SIG-M5 treated with dmso at 0.1 percent for 504 hours (cell line): ENCODE measurements around the gene CNR2.
A peak's percentile ranks its signal among the peaks of the same experiment; 100 is the strongest.
"Not testable (repeated sequence)": the region's sequence is repeated elsewhere in the genome, so short reads cannot be mapped to it uniquely, and the experiment has no call there.

Source experiments
- DNase-seq: peaks from one replicate; lab custom pipeline; 2025; ENCODE audit not compliant: unreplicated experiment; lab: John Stamatoyannopoulos, UW

Gene CNR2

GRCh38 chr1:23837908-23838307, 75.3 kb downstream of the CNR2 start:
- DNase-seq: no peak

GRCh38 chr1:23836037-23836436, 77.1 kb downstream of the CNR2 start:
- DNase-seq: peak; percentile 17

GRCh38 chr1:23834156-23834555, 79.0 kb downstream of the CNR2 start:
- not testable (repeated sequence) for DNase-seq

- no peak for DNase-seq
Measured at GRCh38 chr1:23827717-23828116, 85.4 kb downstream of the CNR2 start.

GRCh38 chr1:23826590-23826989, 86.6 kb downstream of the CNR2 start:
- DNase-seq: not testable (repeated sequence)

GRCh38 chr1:23825762-23826522, 87.2 kb downstream of the CNR2 start:
- no peak for DNase-seq

- peak; percentile 84 for DNase-seq
Measured at GRCh38 chr1:23825076-23825761, 87.9 kb downstream of the CNR2 start, which contains the start of gene HMGCL. Gene HMGCL, minus strand, starts transcription at chr1:23825429. Its CDS starts 14 bp downstream, at chr1:23825415.

GRCh38 chr1:23824711-23825075, 88.5 kb downstream of the CNR2 start:
- no peak for DNase-seq

GRCh38 chr1:23823767-23824166, 89.4 kb downstream of the CNR2 start:
- no peak for DNase-seq
